Erythroblast (primary cell): Measurements from ENCODE around the gene IL22RA1.

Experiments
- GATA1 ChIP-seq: IDR thresholded peaks from 2 replicates; pipeline ENCODE4 v1.6.1; 2011; ENCODE audit warnings: low read depth, mild to moderate bottlenecking, control low read depth, low read length, moderate library complexity
- POLR2A ChIP-seq: IDR thresholded peaks from 2 replicates; pipeline ENCODE4 v1.6.1; 2011; ENCODE audit warnings: mild to moderate bottlenecking, low read length

GRCh38 chr1:24191860-24192259 is 48.9 kb upstream of the IL22RA1 start:
- no peak for TF ChIP-seq POLR2A
- TF ChIP-seq GATA1 = no peak
